ENCODE data around the gene DNAJC13.

GRCh38 chr3:132499071-132499470, 81.8 kb downstream of the DNAJC13 start:
- TF ChIP-seq SP1 (IDR thresholded peaks at IDR 0.05) (no peak), BHLHE40 (IDR thresholded peaks at IDR 0.05; ENCODE audit: borderline replicate concordance) (no peak), SUZ12 (IDR thresholded peaks at IDR 0.05) (no peak), ZNF384 (IDR thresholded peaks at IDR 0.05) (no peak), CTBP1 (IDR thresholded peaks at IDR 0.05; ENCODE audit: borderline replicate concordance) (no peak)

Measured in HEK293T (cell line).